ENCODE data around the gene JARID2. TPM values are rescaled to one million over a fixed set of nuclear protein-coding genes. Genes with fewer than 3 reads are reported as not detected.

The JARID2 gene
- total and polyA plus RNA-seq, 8 donors, result 2.4 to 6.7 (median 3.7) TPM

- no peak for FAIRE-seq
- no peak for DNase-seq
- no peaks in the 10 kb centered on the region for H3K27me3 ChIP-seq
Observed at GRCh38 chr6:15213838-15214400, 31.9 kb upstream of the JARID2 start.

GRCh38 chr6:15218401-15218800 lies 27.5 kb upstream of the JARID2 start:
- no peaks in the 10 kb centered on the region for H3K27me3 ChIP-seq
- no peak for TF ChIP-seq CTCF (IDR thresholded peaks at IDR 0.05)
- H3K27ac ChIP-seq, result no peak overlapping the region
- no peaks in the 10 kb centered on the region for H3K36me3 ChIP-seq
- intact Hi-C loops (cut with DNase I), result no loop called here
- no peak for DNase-seq
- no peaks in the 10 kb centered on the region for H3K9me3 ChIP-seq
- FAIRE-seq, result no peak
- 93 to 96% methylated on average over 18 of the region's 18 CpGs for WGBS, 2 donors
- no peaks in the 10 kb centered on the region for H3K4me1 ChIP-seq
- H3K4me3 ChIP-seq, result no peak overlapping the region
- no peak for ATAC-seq

More at GRCh38 chr6:15213838-15214400, 31.9 kb upstream of the JARID2 start:
- no peaks in the 10 kb centered on the region for H3K4me1 ChIP-seq
- H3K9me3 ChIP-seq, result no peaks in the 10 kb centered on the region
- no peak overlapping the region for H3K27ac ChIP-seq
- ATAC-seq, result no peak
- no peak for TF ChIP-seq CTCF (IDR thresholded peaks at IDR 0.05)
- no peak overlapping the region for H3K4me3 ChIP-seq
- no peaks in the 10 kb centered on the region for H3K36me3 ChIP-seq
- 47 to 54% methylated on average over 7 of the region's 7 CpGs for WGBS, 2 donors
- intact Hi-C loops (cut with DNase I), result no loop called here

- DNase-seq (no peak), ATAC-seq (no peak), FAIRE-seq (no peak)
- H3K36me3 ChIP-seq, result no peaks in the 10 kb centered on the region
- H3K9me3 ChIP-seq, result no peaks in the 10 kb centered on the region
- 83 to 90% methylated on average over 1 to 2 of the region's 2 CpGs for WGBS, 2 donors
- no peaks in the 10 kb centered on the region for H3K4me1 ChIP-seq
- H3K27me3 ChIP-seq, result no peaks in the 10 kb centered on the region
- intact Hi-C loops (cut with DNase I), result no loop called here
- no peak overlapping the region for H3K27ac ChIP-seq
- TF ChIP-seq CTCF (IDR thresholded peaks at IDR 0.05), result no peak
- H3K4me3 ChIP-seq, result no peak overlapping the region
Observed at GRCh38 chr6:15220062-15220461, 25.8 kb upstream of the JARID2 start.

- H3K4me1 ChIP-seq, result no peaks in the 10 kb centered on the region
- H3K27me3 ChIP-seq, result no peaks in the 10 kb centered on the region
- H3K9me3 ChIP-seq, result no peaks in the 10 kb centered on the region
- no peaks in the 10 kb centered on the region for H3K36me3 ChIP-seq
- no peak for DNase-seq
- ATAC-seq, result no peak
- H3K27ac ChIP-seq, result no peak overlapping the region
- WGBS, 2 donors, result 85 to 86% methylated on average over 7 of the region's 7 CpGs
- TF ChIP-seq CTCF (IDR thresholded peaks at IDR 0.05), result no peak
- no peak overlapping the region for H3K4me3 ChIP-seq
- FAIRE-seq, result no peak
- intact Hi-C loops (cut with DNase I), result no loop called here
Observed at GRCh38 chr6:15227827-15228318, 18.0 kb upstream of the JARID2 start.

- no peak for TF ChIP-seq CTCF (IDR thresholded peaks at IDR 0.05)
- intact Hi-C loops (cut with DNase I), result no loop called here
- Histone ChIP-seq H3K4me3 (no peak overlapping the region), H3K4me1 (no peaks in the 10 kb centered on the region), H3K36me3 (no peaks in the 10 kb centered on the region), H3K27ac (no peak overlapping the region), H3K9me3 (no peaks in the 10 kb centered on the region), H3K27me3 (no peaks in the 10 kb centered on the region)
- WGBS, 2 donors, result 61 to 80% methylated on average over 3 of the region's 3 CpGs
- no peak for ATAC-seq
- FAIRE-seq, result no peak
- no peak for DNase-seq
Observed at GRCh38 chr6:15230827-15231226, 15.0 kb upstream of the JARID2 start.

All from pancreas (tissue), 10 donors.